Neural cell (in vitro differentiated cells): Measurements from ENCODE around the gene ELOVL7. TPM values are rescaled to one million over a fixed set of nuclear protein-coding genes. Genes with fewer than 3 reads are reported as not detected.
"Not testable (repeated sequence)": the region's sequence is repeated elsewhere in the genome, so short reads cannot be mapped to it uniquely, and the experiment has no call there.

Experiments used
- H2AFZ ChIP-seq: fragments of 200-600, 300-800 bp; sonication (generic), shearing (Covaris generic); 2 replicates; pipeline ENCODE4 v1.6.0; 2014; ENCODE audit warnings: low read depth, mild to moderate bottlenecking, antibody characterized with exemption, low read length, moderate library complexity
- H3F3A ChIP-seq: fragments of 200-600 bp; shearing (Covaris generic); 2 replicates; pipeline ENCODE4 v1.6.1; 2016; ENCODE audit warnings: mild to moderate bottlenecking, moderate library complexity, mixed read lengths, antibody characterized with exemption, low read length; ENCODE audit not compliant: insufficient read depth, poor library complexity, severe bottlenecking
- H3K27ac ChIP-seq: fragments of 200-600, 300-800 bp; sonication (generic), shearing (Covaris generic); 2 replicates; pipeline ENCODE4 v1.5.1; 2014; ENCODE audit warnings: mild to moderate bottlenecking, low read length, moderate library complexity
- H3K27me3 ChIP-seq: fragments of 300-800, 200-600 bp; sonication (generic), shearing (Covaris generic); 2 replicates; pipeline ENCODE4 v1.6.0; 2014; ENCODE audit warnings: mild to moderate bottlenecking, low read depth, low read length, moderate library complexity; ENCODE audit not compliant: insufficient read depth
- H3K36me3 ChIP-seq: fragments of 300-800, 200-600 bp; sonication (generic), shearing (Covaris generic); 2 replicates; pipeline ENCODE4 v1.5.1; 2014; ENCODE audit warnings: mild to moderate bottlenecking, antibody characterized with exemption, low read length, moderate library complexity; ENCODE audit not compliant: insufficient read depth
- H3K4me2 ChIP-seq: fragments of 300-800, 200-600 bp; sonication (generic), shearing (Covaris generic); 2 replicates; pipeline ENCODE4 v1.6.0; 2014; ENCODE audit warnings: mild to moderate bottlenecking, low read length
- H3K4me3 ChIP-seq: fragments of 300-800, 200-600 bp; sonication (generic), shearing (Covaris generic); 2 replicates; pipeline ENCODE4 v1.5.1; 2014; ENCODE audit warnings: mild to moderate bottlenecking, low read length, moderate library complexity
- H3K79me2 ChIP-seq: fragments of 200-600 bp; shearing (Covaris generic); replicated peaks from 2 replicates; pipeline ENCODE4 v1.6.0; 2014; ENCODE audit warnings: mild to moderate bottlenecking, low read length, moderate library complexity; ENCODE audit not compliant: insufficient read depth
- H3K9ac ChIP-seq: fragments of 300-800, 200-600 bp; sonication (generic), shearing (Covaris generic); 2 replicates; pipeline ENCODE4 v1.6.1; 2016; ENCODE audit warnings: mild to moderate bottlenecking, low read length, mixed read lengths
- H3K9me2 ChIP-seq: fragments of 200-600 bp; shearing (Covaris generic); 2 replicates; pipeline ENCODE4 v1.6.1; 2016; ENCODE audit warnings: mild to moderate bottlenecking, low read length, mixed read lengths; ENCODE audit not compliant: insufficient read depth
- H3K9me3 ChIP-seq: fragments of 200-600, 300-800 bp; sonication (generic), shearing (Covaris generic); 2 replicates; pipeline ENCODE4 v1.6.1; 2016; ENCODE audit warnings: mild to moderate bottlenecking, mixed run types, low read length, moderate library complexity, mixed read lengths
- H4K20me1 ChIP-seq: fragments of 200-600 bp; shearing (Covaris generic); 2 replicates; pipeline ENCODE4 v1.6.1; 2016; ENCODE audit warnings: mild to moderate bottlenecking, mixed run types; ENCODE audit not compliant: insufficient read depth
- EP300 ChIP-seq: fragments of 450-650 bp; conservative IDR thresholded peaks from 2 replicates; pipeline ENCODE4 v1.6.1; 2014; ENCODE audit warnings: antibody characterized with exemption, mild to moderate bottlenecking, moderate library complexity; ENCODE audit not compliant: poor library complexity, severe bottlenecking
- EZH2 ChIP-seq: fragments of 200-600, 300-800 bp; shearing (Covaris generic), sonication (generic); IDR thresholded peaks from 2 replicates; pipeline ENCODE4 v1.6.1; 2014; ENCODE audit warnings: antibody characterized with exemption, low read length, borderline replicate concordance, mild to moderate bottlenecking; ENCODE audit not compliant: insufficient read depth, poor library complexity, severe bottlenecking
- MXI1 ChIP-seq: fragments of 450-650 bp; conservative IDR thresholded peaks from 2 replicates; pipeline ENCODE4 v1.6.1; 2014; ENCODE audit warnings: antibody characterized with exemption, mild to moderate bottlenecking; ENCODE audit not compliant: poor library complexity, severe bottlenecking
- POLR2AphosphoS5 ChIP-seq: IDR thresholded peaks from 2 replicates; pipeline ENCODE4 v1.6.1; 2012
- RAD21 ChIP-seq: fragments of 450-650 bp; conservative IDR thresholded peaks from 2 replicates; pipeline ENCODE4 v1.6.1; 2014; ENCODE audit warnings: antibody characterized with exemption, mild to moderate bottlenecking, moderate library complexity
- REST ChIP-seq: IDR thresholded peaks from 2 replicates; pipeline ENCODE4 v1.6.1; 2012; ENCODE audit warnings: borderline replicate concordance
- SMC3 ChIP-seq: fragments of 450-650 bp; conservative IDR thresholded peaks from 2 replicates; pipeline ENCODE4 v1.6.1; 2014; ENCODE audit warnings: antibody characterized with exemption, mild to moderate bottlenecking, moderate library complexity; ENCODE audit not compliant: poor library complexity
- TAF1 ChIP-seq: IDR thresholded peaks from 2 replicates; pipeline ENCODE4 v1.6.1; 2012; ENCODE audit warnings: low read depth
- polyA plus RNA-seq: library from polyadenylated mRNA; depleted of rRNA; stranded (reverse); fragments of >200 nt; gene quantifications from 2 replicates; pipeline ENCODE4 v1.2.3, GENCODE V29; 2014
- TF ChIP-seq, protein P1 (sequence below): fragments of 450-650 bp; IDR thresholded peaks from 2 replicates; pipeline ENCODE4 v1.5.1; 2014; ENCODE audit warnings: antibody characterized with exemption, mild to moderate bottlenecking, moderate library complexity; ENCODE audit not compliant: poor library complexity, severe bottlenecking

Gene ELOVL7
- polyA plus RNA-seq, 1 donor from 2014 or later: 3.9 TPM

DNA sequence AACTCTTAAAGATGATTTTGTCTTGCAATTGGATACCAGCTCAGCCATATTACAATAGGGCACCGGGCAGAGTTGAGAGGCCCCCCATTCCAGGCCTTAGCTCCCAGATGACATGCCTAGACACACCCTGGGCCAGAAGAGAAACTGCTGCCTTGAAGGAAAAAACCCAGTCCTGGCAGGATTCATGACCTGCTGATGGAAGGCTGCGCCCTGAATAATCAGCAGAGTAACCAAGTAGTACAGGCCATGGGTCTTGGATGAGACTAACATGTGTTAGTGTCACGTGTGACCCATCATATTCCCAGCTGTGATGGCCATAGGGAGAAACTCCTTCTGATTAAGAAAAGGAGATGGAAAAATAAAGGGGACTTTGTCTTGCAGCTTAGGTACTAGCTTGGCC is 105.1 kb downstream of the ELOVL7 start:
- H3K9me3 ChIP-seq: no peaks in the 10 kb centered on the region
- H3K4me2 ChIP-seq: no peak overlapping the region
- H3F3A ChIP-seq: no peaks in the 10 kb centered on the region
- no peak overlapping the region for H3K27ac ChIP-seq
- no peak overlapping the region for H3K9ac ChIP-seq
- H3K79me2 ChIP-seq: no peaks in the 10 kb centered on the region
- H3K9me2 ChIP-seq: no peaks in the 10 kb centered on the region
- no peaks in the 10 kb centered on the region for H3K36me3 ChIP-seq
- TF ChIP-seq TAF1: no peak
- TF ChIP-seq REST: no peak
- TF ChIP-seq MXI1: no peak
- TF ChIP-seq EZH2: no peak
- no peak for TF ChIP-seq POLR2AphosphoS5
- TF ChIP-seq EP300: no peak
- TF ChIP-seq RAD21: no peak
- TF ChIP-seq, protein P1, sequence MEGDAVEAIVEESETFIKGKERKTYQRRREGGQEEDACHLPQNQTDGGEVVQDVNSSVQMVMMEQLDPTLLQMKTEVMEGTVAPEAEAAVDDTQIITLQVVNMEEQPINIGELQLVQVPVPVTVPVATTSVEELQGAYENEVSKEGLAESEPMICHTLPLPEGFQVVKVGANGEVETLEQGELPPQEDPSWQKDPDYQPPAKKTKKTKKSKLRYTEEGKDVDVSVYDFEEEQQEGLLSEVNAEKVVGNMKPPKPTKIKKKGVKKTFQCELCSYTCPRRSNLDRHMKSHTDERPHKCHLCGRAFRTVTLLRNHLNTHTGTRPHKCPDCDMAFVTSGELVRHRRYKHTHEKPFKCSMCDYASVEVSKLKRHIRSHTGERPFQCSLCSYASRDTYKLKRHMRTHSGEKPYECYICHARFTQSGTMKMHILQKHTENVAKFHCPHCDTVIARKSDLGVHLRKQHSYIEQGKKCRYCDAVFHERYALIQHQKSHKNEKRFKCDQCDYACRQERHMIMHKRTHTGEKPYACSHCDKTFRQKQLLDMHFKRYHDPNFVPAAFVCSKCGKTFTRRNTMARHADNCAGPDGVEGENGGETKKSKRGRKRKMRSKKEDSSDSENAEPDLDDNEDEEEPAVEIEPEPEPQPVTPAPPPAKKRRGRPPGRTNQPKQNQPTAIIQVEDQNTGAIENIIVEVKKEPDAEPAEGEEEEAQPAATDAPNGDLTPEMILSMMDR: no peak
- TF ChIP-seq SMC3: no peak
- no peaks in the 10 kb centered on the region for H3K27me3 ChIP-seq
- H4K20me1 ChIP-seq: no peaks in the 10 kb centered on the region
- H3K4me3 ChIP-seq: no peak overlapping the region
- H2AFZ ChIP-seq: no peak overlapping the region

DNA sequence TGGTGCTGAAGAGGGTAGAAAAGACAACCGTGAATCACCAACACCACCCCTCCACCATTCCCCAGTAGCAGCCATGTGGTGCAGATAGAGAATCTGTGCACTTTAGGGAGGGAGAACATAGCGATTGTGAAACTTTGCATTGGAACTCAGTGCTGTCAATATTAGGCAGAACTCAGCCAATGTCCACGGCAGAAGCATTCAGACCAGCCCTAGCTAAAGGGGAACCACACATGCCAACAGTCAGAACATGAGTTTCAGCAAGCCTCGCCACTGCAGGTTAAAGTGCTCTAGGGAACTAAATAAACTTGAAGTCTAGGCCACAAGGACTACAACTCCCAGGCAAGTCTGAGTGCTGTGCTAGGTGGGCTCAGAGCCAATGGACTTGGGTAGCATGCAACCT is 105.6 kb downstream of the ELOVL7 start:
- Histone ChIP-seq H3K9me3 (no peaks in the 10 kb centered on the region), H4K20me1 (no peaks in the 10 kb centered on the region), H3K9me2 (no peaks in the 10 kb centered on the region), H3K4me3 (no peak overlapping the region), H3K4me2 (no peak overlapping the region), H3K36me3 (no peaks in the 10 kb centered on the region), H3K9ac (no peak overlapping the region), H3K27me3 (no peaks in the 10 kb centered on the region), H3F3A (no peaks in the 10 kb centered on the region), H3K79me2 (no peaks in the 10 kb centered on the region), H3K27ac (no peak overlapping the region), H2AFZ (no peak overlapping the region)
- TF ChIP-seq MXI1 (no peak), RAD21 (no peak), EP300 (no peak), SMC3 (no peak), POLR2AphosphoS5 (no peak), EZH2 (no peak), REST (no peak), TAF1 (no peak)
- TF ChIP-seq, protein P1: no peak

DNA sequence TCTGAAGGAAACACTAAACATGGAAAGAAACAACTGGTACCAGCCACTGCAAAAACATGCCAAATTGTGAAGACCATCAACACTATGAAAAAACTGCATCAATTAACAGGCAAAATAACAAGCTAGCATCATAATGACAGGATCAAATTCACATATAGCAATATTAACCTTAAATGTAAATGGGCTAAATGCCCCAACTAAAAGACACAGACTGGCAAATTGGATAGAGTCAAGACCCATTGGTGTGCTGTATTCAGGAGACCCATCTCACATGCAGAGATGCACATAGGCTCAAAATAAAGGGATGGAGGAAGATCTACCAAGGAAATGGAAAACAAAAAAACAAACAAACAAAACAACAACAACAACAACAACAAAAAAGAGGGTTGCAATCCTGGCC is 113.2 kb downstream of the ELOVL7 start:
- not testable (repeated sequence) for H3K79me2 ChIP-seq, H3K4me3 ChIP-seq, H3K9me2 ChIP-seq, H3K9me3 ChIP-seq, H3K27me3 ChIP-seq, H3K27ac ChIP-seq, H3K4me2 ChIP-seq, H3K36me3 ChIP-seq, H4K20me1 ChIP-seq, H3F3A ChIP-seq, H3K9ac ChIP-seq, H2AFZ ChIP-seq
